H9 (cell line): ENCODE measurements around the gene TTC39C. TPM values are rescaled to one million over a fixed set of nuclear protein-coding genes. Genes with fewer than 3 reads are reported as not detected.
A peak's percentile ranks its signal among the peaks of the same experiment; 100 is the strongest.

Experiments
- DNase-seq: peaks from one replicate; pipeline ENCODE4 v3.0.0-alpha.2; 2017
- H2AFZ ChIP-seq: one replicate; pipeline ENCODE4 v1.6.1; 2013; ENCODE audit warnings: mild to moderate bottlenecking, low read length, control low read depth, moderate library complexity
- H2AK5ac ChIP-seq: 2 replicates; pipeline ENCODE4 v1.6.1; 2013; ENCODE audit warnings: low read length, control low read depth, mixed read lengths; ENCODE audit not compliant: insufficient read length
- H2BK120ac ChIP-seq: one replicate; pipeline ENCODE4 v1.6.1; 2013; ENCODE audit warnings: low read depth, mild to moderate bottlenecking, low read length, control low read depth, inconsistent platforms; ENCODE audit not compliant: poor library complexity, severe bottlenecking
- H2BK12ac ChIP-seq: 2 replicates; pipeline ENCODE4 v1.6.1; 2013; ENCODE audit warnings: low read length, control low read depth, mixed read lengths, low read depth; ENCODE audit not compliant: insufficient read length
- H2BK15ac ChIP-seq: 2 replicates; pipeline ENCODE4 v1.6.1; 2013; ENCODE audit warnings: low read depth, low read length, control low read depth
- H2BK20ac ChIP-seq: one replicate; pipeline ENCODE4 v1.6.1; 2013; ENCODE audit warnings: low read depth, mild to moderate bottlenecking, low read length, control low read depth, inconsistent platforms; ENCODE audit not compliant: poor library complexity, severe bottlenecking
- H2BK5ac ChIP-seq: 2 replicates; pipeline ENCODE4 v1.6.1; 2013; ENCODE audit warnings: low read length, control low read depth, mixed read lengths; ENCODE audit not compliant: insufficient read length
- H3K14ac ChIP-seq: 2 replicates; pipeline ENCODE4 v1.6.1; 2013; ENCODE audit warnings: low read length, control low read depth; ENCODE audit not compliant: insufficient read depth
- H3K18ac ChIP-seq: 2 replicates; pipeline ENCODE4 v1.6.1; 2013; ENCODE audit warnings: low read depth, mild to moderate bottlenecking, mixed read lengths, low read length, control low read depth; ENCODE audit not compliant: insufficient read length
- H3K23ac ChIP-seq: 2 replicates; pipeline ENCODE4 v1.6.1; 2013; ENCODE audit warnings: low read length, control low read depth, mixed read lengths, low read depth; ENCODE audit not compliant: insufficient read length
- H3K23me2 ChIP-seq: 2 replicates; pipeline ENCODE4 v1.6.1; 2013; ENCODE audit warnings: low read depth, mild to moderate bottlenecking, mixed read lengths, low read length, control low read depth; ENCODE audit not compliant: insufficient read length, poor library complexity, severe bottlenecking
- H3K27ac ChIP-seq: 2 replicates; pipeline ENCODE4 v1.5.1; 2013; ENCODE audit warnings: low read length, control low read depth, mixed read lengths, low read depth; ENCODE audit not compliant: insufficient read length
- H3K27me3 ChIP-seq: 2 replicates; pipeline ENCODE4 v1.6.1; 2013; ENCODE audit warnings: low read length, control low read depth, inconsistent platforms; ENCODE audit not compliant: insufficient read depth
- H3K4ac ChIP-seq: 2 replicates; pipeline ENCODE4 v1.6.1; 2013; ENCODE audit warnings: low read depth, mild to moderate bottlenecking, control low read depth, inconsistent platforms, low read length, moderate library complexity
- H3K4me1 ChIP-seq: 2 replicates; pipeline ENCODE4 v1.6.1; 2013; ENCODE audit warnings: low read length, control low read depth, inconsistent platforms; ENCODE audit not compliant: insufficient read depth
- H3K4me2 ChIP-seq: 2 replicates; pipeline ENCODE4 v1.6.1; 2013; ENCODE audit warnings: low read length, control low read depth, mixed read lengths; ENCODE audit not compliant: insufficient read length, insufficient read depth
- H3K56ac ChIP-seq: 2 replicates; pipeline ENCODE4 v1.6.1; 2013; ENCODE audit warnings: low read depth, mild to moderate bottlenecking, mixed read lengths, low read length, control low read depth; ENCODE audit not compliant: insufficient read length
- H3K79me1 ChIP-seq: 2 replicates; pipeline ENCODE4 v1.6.1; 2013; ENCODE audit warnings: low read depth, mild to moderate bottlenecking, moderate library complexity, low read length, control low read depth, inconsistent platforms; ENCODE audit not compliant: insufficient read depth, poor library complexity, severe bottlenecking
- H3K79me2 ChIP-seq: 2 replicates; pipeline ENCODE4 v1.6.1; 2013; ENCODE audit warnings: low read length, control low read depth, inconsistent platforms; ENCODE audit not compliant: insufficient read depth
- H3K9ac ChIP-seq: 2 replicates; pipeline ENCODE4 v1.6.1; 2013; ENCODE audit warnings: low read length, control low read depth, mixed read lengths; ENCODE audit not compliant: insufficient read length; ENCODE audit errors: extremely low read depth
- H3K9me3 ChIP-seq: one replicate; pipeline ENCODE4 v1.6.1; 2013; ENCODE audit warnings: low read depth, low read length, inconsistent platforms; ENCODE audit not compliant: control insufficient read depth
- H3T11ph ChIP-seq: one replicate; pipeline ENCODE4 v1.6.1; 2013; ENCODE audit warnings: mild to moderate bottlenecking, low read length, control low read depth, inconsistent platforms
- H4K20me1 ChIP-seq: one replicate; pipeline ENCODE4 v1.6.1; 2013; ENCODE audit not compliant: control insufficient read depth, insufficient read length, insufficient read depth
- H4K5ac ChIP-seq: 2 replicates; pipeline ENCODE4 v1.6.1; 2013; ENCODE audit warnings: low read depth, mild to moderate bottlenecking, mixed read lengths, low read length, control low read depth; ENCODE audit not compliant: insufficient read length
- H4K8ac ChIP-seq: replicated peaks from 2 replicates; pipeline ENCODE4 v1.6.1; 2013; ENCODE audit warnings: low read length, control low read depth, mixed read lengths, low read depth; ENCODE audit not compliant: insufficient read length
- H4K91ac ChIP-seq: 2 replicates; pipeline ENCODE4 v1.6.1; 2013; ENCODE audit warnings: low read depth, mild to moderate bottlenecking, moderate library complexity, mixed read lengths, low read length, control low read depth; ENCODE audit not compliant: insufficient read length
- H3K27ac Mint-ChIP-seq, 3 experiments: 2 replicates in 2 of 3; 3 replicates in 1 of 3; pipeline ENCODE4 v1.8.0; 2020 to 2021; ENCODE audit warnings: mixed read lengths in 3 of 3, mild to moderate bottlenecking in 1 of 3, moderate library complexity in 1 of 3
- H3K27me3 Mint-ChIP-seq: 2 replicates; pipeline ENCODE4 v1.8.0; 2021; ENCODE audit warnings: low read depth, mild to moderate bottlenecking, moderate library complexity, mixed read lengths
- H3K36me3 Mint-ChIP-seq, 3 experiments: 2 replicates in 2 of 3; 3 replicates in 1 of 3; pipeline ENCODE4 v1.8.0; 2020 to 2021; ENCODE audit warnings: low read depth in 3 of 3, mixed read lengths in 3 of 3; ENCODE audit not compliant: insufficient read depth in 1 of 3
- H3K4me1 Mint-ChIP-seq, 2 experiments: 2 replicates each; pipeline ENCODE4 v1.8.0; 2020; ENCODE audit warnings: mixed read lengths in 2 of 2
- H3K4me3 Mint-ChIP-seq, 2 experiments: 2 replicates in 1 of 2; 3 replicates in 1 of 2; pipeline ENCODE4 v1.8.0; 2020 to 2021; ENCODE audit warnings: mild to moderate bottlenecking in 2 of 2, mixed read lengths in 2 of 2, moderate library complexity in 1 of 2
- H3K9me3 Mint-ChIP-seq, 2 experiments: 2 replicates in 1 of 2; 3 replicates in 1 of 2; pipeline ENCODE4 v1.8.0; 2020; ENCODE audit warnings: mild to moderate bottlenecking in 2 of 2, mixed read lengths in 2 of 2, moderate library complexity in 1 of 2
- WGBS: extraction: QIAGEN DNeasy Blood & Tissue Kit; methylation state at CpG from one replicate; pipeline ENCODE4 v1.1.7; 2013; ENCODE audit warnings: missing lambda C conversion rate, low lambda C conversion rate, mixed read lengths; ENCODE audit not compliant: insufficient read length; ENCODE audit errors: extremely low coverage; 5-methylcytosine and 5-hydroxymethylcytosine counted together
- total RNA-seq: library from RNA; stranded (reverse); gene quantifications from 2 replicates; pipeline ENCODE4 v1.2.1, GENCODE V29; 2021
- TF ChIP-seq, protein P1 (sequence below): fragments of 200-600 bp; sonication (generic); conservative IDR thresholded peaks from 3 replicates; pipeline ENCODE4 v1.8.0; 2021; ENCODE audit warnings: antibody characterized with exemption, mild to moderate bottlenecking

Gene TTC39C
- total RNA-seq, 1 experiment from 2014 or later: 18.0 TPM

GRCh38 chr18:24031318-24031717, 16.8 kb downstream of the TTC39C start:
- Mint-ChIP-seq H3K4me3 (no peak overlapping the region), H3K27me3 (no peaks in the 10 kb centered on the region), H3K4me1 (peaks cover 16 to 17% of the 10 kb centered on the region in 2 experiments), H3K27ac (peak overlapping the region in 1 of 3 experiments; percentile 0; a peak in 2 of 7 replicates), H3K9me3 (no peaks in the 10 kb centered on the region), H3K36me3 (no peaks in the 10 kb centered on the region)
- H3K9ac ChIP-seq: no peak overlapping the region
- H3K79me2 ChIP-seq: peaks cover 31% of the 10 kb centered on the region; the same call in 1 of the 2 replicates
- no peak overlapping the region for H3K56ac ChIP-seq
- no peak overlapping the region for H2AFZ ChIP-seq
- no peak for DNase-seq
- no peaks in the 10 kb centered on the region for H4K20me1 ChIP-seq
- no peak overlapping the region for H2BK15ac ChIP-seq
- H3K23me2 ChIP-seq: no peaks in the 10 kb centered on the region
- no peaks in the 10 kb centered on the region for H3K79me1 ChIP-seq
- no peak overlapping the region for H3K27ac ChIP-seq
- H3K4ac ChIP-seq: no peak overlapping the region
- no peak overlapping the region for H4K5ac ChIP-seq
- H3K27me3 ChIP-seq: no peaks in the 10 kb centered on the region
- no peak overlapping the region for H2AK5ac ChIP-seq
- H2BK12ac ChIP-seq: no peak overlapping the region
- H2BK120ac ChIP-seq: no peak overlapping the region
- H3K4me2 ChIP-seq: no peak overlapping the region
- no peak overlapping the region for H3K18ac ChIP-seq
- no peak overlapping the region for H3T11ph ChIP-seq
- H4K8ac ChIP-seq: no peak overlapping the region
- no peak overlapping the region for H4K91ac ChIP-seq
- no CpG with 5 or more reads among the region's 3 CpGs for WGBS
- no peak overlapping the region for H3K23ac ChIP-seq
- H3K4me1 ChIP-seq: no peaks in the 10 kb centered on the region; the same call in 1 of the 2 replicates
- no peak overlapping the region for H3K14ac ChIP-seq
- no peaks in the 10 kb centered on the region for H3K9me3 ChIP-seq
- no peak overlapping the region for H2BK5ac ChIP-seq
- H2BK20ac ChIP-seq: no peak overlapping the region
- TF ChIP-seq, protein P1, sequence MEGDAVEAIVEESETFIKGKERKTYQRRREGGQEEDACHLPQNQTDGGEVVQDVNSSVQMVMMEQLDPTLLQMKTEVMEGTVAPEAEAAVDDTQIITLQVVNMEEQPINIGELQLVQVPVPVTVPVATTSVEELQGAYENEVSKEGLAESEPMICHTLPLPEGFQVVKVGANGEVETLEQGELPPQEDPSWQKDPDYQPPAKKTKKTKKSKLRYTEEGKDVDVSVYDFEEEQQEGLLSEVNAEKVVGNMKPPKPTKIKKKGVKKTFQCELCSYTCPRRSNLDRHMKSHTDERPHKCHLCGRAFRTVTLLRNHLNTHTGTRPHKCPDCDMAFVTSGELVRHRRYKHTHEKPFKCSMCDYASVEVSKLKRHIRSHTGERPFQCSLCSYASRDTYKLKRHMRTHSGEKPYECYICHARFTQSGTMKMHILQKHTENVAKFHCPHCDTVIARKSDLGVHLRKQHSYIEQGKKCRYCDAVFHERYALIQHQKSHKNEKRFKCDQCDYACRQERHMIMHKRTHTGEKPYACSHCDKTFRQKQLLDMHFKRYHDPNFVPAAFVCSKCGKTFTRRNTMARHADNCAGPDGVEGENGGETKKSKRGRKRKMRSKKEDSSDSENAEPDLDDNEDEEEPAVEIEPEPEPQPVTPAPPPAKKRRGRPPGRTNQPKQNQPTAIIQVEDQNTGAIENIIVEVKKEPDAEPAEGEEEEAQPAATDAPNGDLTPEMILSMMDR: no peak
